Measurements from ENCODE around the gene WDR45B. TPM values are rescaled to one million over a fixed set of nuclear protein-coding genes. Genes with fewer than 3 reads are reported as not detected.
A peak's percentile ranks its signal among the peaks of the same experiment; 100 is the strongest.

WDR45B gene
- total RNA-seq, 1 experiment from 2014 or later: 167 TPM

GRCh38 chr17:82636626-82637598, 11.3 kb downstream of the WDR45B start:
- Histone ChIP-seq H3K36me3 (peaks cover 71% of the 10 kb centered on the region), H3K9me3 (replicated peaks) (no peaks in the 10 kb centered on the region), H3K4me1 (no peaks in the 10 kb centered on the region), H3K4me3 (no peak overlapping the region), H3K27me3 (no peaks in the 10 kb centered on the region), H3K27ac (no peak overlapping the region)
- no peak for DNase-seq

DNA sequence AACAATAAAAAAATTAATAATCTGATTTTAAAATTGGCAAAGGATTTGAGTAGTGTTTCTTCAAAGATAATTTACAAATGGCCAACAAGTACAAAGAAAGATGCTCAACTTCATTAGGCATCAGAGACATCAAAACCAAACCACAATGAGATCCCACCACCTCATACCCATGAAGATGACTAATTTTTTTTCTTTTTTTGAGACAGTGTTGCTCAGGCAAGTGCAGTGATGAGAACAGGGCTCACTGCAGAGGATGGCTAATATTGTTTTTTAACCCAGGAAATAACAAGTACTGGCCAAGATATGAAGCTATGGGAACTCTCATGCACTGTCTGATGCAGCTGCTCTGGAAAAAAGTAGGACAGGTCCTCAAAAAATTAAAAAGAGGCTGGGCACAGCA, 14.9 kb downstream of the WDR45B start:
- H3K27ac ChIP-seq: no peak overlapping the region
- H3K27me3 ChIP-seq: no peaks in the 10 kb centered on the region
- DNase-seq: no peak
- no peaks in the 10 kb centered on the region for H3K9me3 ChIP-seq (replicated peaks)
- H3K36me3 ChIP-seq: peaks cover 65% of the 10 kb centered on the region
- H3K4me3 ChIP-seq: no peak overlapping the region
- H3K4me1 ChIP-seq: no peaks in the 10 kb centered on the region

- Histone ChIP-seq H3K4me3 (no peak overlapping the region), H3K27ac (no peak overlapping the region), H3K36me3 (peaks cover 69% of the 10 kb centered on the region), H3K27me3 (no peaks in the 10 kb centered on the region), H3K4me1 (no peaks in the 10 kb centered on the region), H3K9me3 (replicated peaks) (no peaks in the 10 kb centered on the region)
- DNase-seq: no peak
These were observed 15.8 kb downstream of the WDR45B start for GRCh38 chr17:82632451-82632850.

DNA sequence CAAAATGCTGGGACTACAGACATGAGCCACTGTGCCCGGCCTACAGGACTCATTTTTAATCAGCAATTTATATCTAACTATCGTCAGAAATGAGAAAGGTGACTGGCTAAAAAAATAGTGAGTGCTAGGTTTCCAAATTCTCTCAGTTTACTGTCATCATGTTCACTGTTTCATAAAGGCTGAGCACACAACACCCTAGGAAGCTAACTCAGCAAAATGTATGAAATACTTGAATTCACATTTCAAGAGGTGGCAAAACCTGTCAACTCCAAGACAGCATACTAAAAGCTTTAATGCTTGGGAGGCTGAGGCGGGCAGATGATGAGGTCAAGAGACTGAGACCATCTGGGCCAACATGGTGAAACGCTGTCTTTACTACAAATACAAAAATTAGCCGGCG, 16.7 kb downstream of the WDR45B start:
- H3K4me1 ChIP-seq: no peaks in the 10 kb centered on the region
- peaks cover 70% of the 10 kb centered on the region for H3K36me3 ChIP-seq
- no peak overlapping the region for H3K4me3 ChIP-seq
- no peaks in the 10 kb centered on the region for H3K9me3 ChIP-seq (replicated peaks)
- no peaks in the 10 kb centered on the region for H3K27me3 ChIP-seq
- H3K27ac ChIP-seq: no peak overlapping the region
- DNase-seq: no peak

DNA sequence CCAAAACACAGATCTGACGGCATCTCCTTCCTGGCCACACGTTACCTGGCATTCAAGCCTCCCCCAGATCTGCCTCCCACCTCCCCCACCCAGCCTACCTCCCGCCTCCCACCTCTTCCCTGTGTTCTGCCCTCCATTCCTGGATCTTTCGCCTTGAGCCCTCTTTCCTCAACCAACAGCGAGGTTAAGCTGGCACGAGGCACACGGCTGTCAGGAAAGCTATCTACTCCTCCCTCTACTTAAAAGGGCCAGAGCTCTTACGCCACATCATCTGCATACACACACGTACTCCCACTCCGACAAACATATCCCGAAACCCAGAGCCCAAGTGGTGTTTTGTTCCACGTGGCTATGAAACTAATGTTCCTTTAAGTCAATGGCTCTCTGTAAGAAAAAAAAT, 18.0 kb downstream of the WDR45B start:
- DNase-seq: no peak
- Histone ChIP-seq H3K9me3 (replicated peaks) (no peaks in the 10 kb centered on the region), H3K4me1 (no peaks in the 10 kb centered on the region), H3K27me3 (no peaks in the 10 kb centered on the region), H3K36me3 (peaks cover 72% of the 10 kb centered on the region), H3K27ac (no peak overlapping the region), H3K4me3 (no peak overlapping the region)

- no peaks in the 10 kb centered on the region for H3K4me1 ChIP-seq
- no peaks in the 10 kb centered on the region for H3K27me3 ChIP-seq
- no peak overlapping the region for H3K4me3 ChIP-seq
- H3K36me3 ChIP-seq: peaks cover 76% of the 10 kb centered on the region
- no peaks in the 10 kb centered on the region for H3K9me3 ChIP-seq (replicated peaks)
- DNase-seq: no peak
- H3K27ac ChIP-seq: no peak overlapping the region
These were observed 18.5 kb downstream of the WDR45B start for GRCh38 chr17:82629748-82630147.

DNA sequence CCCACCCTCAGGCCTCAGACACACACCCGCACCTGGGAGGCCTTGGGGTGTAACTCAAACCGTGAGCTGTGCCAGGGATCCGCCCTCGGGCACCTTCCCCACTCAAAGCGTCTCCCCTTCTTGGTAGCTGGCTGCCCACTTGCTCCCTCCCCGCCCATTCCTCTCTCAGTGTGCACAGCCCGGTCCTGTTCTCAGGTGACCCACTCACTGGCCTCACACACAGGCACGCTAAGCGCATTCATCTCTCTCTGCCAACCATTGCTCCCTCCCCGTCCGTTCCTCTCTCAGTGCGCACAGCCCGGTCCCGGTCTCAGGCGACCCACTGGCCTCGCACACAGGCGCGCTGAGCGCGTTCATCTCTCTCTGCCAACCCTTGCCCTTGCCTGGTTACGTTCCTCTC, 20.8 kb downstream of the WDR45B start:
- Histone ChIP-seq H3K9me3 (replicated peaks) (no peaks in the 10 kb centered on the region), H3K4me1 (no peaks in the 10 kb centered on the region), H3K4me3 (no peak overlapping the region), H3K27me3 (no peaks in the 10 kb centered on the region), H3K27ac (no peak overlapping the region), H3K36me3 (peaks cover 83% of the 10 kb centered on the region)
- DNase-seq: no peak

DNA sequence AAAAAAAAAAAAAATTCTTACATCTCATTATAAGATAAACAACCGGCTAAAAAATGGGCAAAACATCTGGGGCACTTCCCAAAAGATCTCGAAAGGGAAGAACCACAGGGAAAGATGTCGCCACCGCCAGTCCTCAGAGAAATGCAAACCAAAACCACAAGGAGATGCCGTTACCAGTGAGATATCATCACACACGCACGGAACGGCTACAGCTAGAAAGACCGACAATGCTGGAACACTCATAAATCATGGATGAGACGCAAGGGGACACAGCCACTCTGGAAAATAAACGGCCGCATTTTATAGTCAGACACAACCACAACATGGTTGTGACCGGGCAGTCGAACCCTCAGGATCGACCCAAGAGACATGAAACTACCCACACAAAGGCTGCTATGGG, 24.5 kb downstream of the WDR45B start:
- no peak overlapping the region for H3K4me3 ChIP-seq
- no peaks in the 10 kb centered on the region for H3K27me3 ChIP-seq
- peaks cover 93% of the 10 kb centered on the region for H3K36me3 ChIP-seq
- no peaks in the 10 kb centered on the region for H3K4me1 ChIP-seq
- H3K27ac ChIP-seq: no peak overlapping the region
- H3K9me3 ChIP-seq (replicated peaks): no peaks in the 10 kb centered on the region
- no peak for DNase-seq

DNA sequence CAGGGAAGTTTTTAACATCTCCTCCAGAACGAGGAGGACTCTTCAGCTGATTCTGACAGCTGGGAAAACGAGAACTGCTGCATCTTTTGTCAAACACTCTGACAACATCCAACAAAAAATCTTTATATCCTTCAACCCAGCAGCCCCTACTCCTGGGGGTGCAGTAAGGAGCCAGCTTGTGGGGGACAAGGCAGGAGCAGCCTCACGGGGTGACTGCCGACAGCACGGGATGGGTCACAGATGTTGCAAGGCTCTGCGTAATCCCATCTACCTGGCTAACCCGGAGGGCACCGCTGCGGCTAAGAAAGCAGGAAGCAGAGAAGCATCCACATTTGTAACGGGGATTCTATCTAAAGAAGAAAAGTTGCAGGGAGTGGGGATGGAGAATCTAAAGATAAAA, 28.6 kb downstream of the WDR45B start:
- H3K9me3 ChIP-seq (replicated peaks): no peaks in the 10 kb centered on the region
- no peak overlapping the region for H3K4me3 ChIP-seq
- H3K36me3 ChIP-seq: peaks cover 92% of the 10 kb centered on the region
- DNase-seq: no peak
- no peak overlapping the region for H3K27ac ChIP-seq
- no peaks in the 10 kb centered on the region for H3K4me1 ChIP-seq
- no peaks in the 10 kb centered on the region for H3K27me3 ChIP-seq

DNA sequence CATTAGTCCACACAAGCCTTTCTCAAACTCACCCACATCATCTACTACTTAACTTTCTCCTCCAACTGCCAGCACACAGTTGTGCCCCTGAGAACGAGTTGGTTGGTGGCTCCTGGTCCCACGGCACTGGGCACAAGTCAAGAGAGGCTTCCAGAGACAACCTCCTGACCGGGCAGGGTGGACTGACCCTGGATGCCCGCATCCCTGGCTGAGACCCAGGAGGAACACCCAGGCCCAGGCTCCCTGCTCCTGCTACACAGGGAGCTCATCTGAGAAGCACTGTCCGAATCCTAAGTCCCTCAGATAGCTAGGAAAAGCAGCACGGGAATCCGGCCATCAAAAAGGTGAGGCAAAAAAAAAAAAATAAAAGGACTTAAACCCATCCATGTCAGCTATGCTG, 29.0 kb downstream of the WDR45B start:
- Histone ChIP-seq H3K4me1 (no peaks in the 10 kb centered on the region), H3K36me3 (peaks cover 90% of the 10 kb centered on the region), H3K4me3 (no peak overlapping the region), H3K27me3 (no peaks in the 10 kb centered on the region), H3K27ac (no peak overlapping the region), H3K9me3 (replicated peaks) (no peaks in the 10 kb centered on the region)
- DNase-seq: no peak

DNA sequence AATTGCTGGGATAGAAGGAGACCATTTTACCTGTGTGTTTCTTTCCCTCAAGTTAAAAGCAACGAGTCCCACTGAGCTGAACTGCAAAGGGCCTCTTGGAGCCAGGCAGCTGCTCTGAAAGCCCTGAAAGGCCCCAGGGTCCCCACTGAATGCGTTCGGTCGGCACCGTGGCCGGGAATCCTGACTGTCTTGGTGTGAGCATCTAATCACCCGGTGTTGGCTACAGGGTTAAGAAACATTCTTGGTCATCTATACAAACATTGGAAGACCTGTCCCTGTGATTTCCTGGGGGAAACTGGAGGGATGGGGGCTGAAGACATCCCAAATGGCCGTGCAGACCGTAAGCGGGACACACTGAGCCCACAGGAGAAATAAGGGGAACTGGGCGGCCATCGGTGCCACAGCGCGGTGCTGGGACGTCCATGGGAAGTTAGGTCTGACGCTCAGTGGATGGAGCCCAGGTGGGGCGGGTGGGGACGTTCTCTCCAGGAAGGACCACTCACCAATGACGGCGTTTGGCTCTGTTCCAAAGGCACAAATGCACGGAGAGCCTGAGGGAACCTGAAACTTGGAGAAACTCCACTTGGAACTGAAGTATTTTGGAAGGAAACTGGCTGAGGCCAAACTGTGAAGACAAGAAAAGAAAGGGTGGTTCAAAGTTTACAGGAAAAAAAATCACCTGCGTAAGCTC, 32.1 kb downstream of the WDR45B start:
- DNase-seq: no peak
- no peaks in the 10 kb centered on the region for H3K9me3 ChIP-seq (replicated peaks)
- no peak overlapping the region for H3K4me3 ChIP-seq
- no peaks in the 10 kb centered on the region for H3K4me1 ChIP-seq
- H3K27me3 ChIP-seq: no peaks in the 10 kb centered on the region
- peaks cover 80% of the 10 kb centered on the region for H3K36me3 ChIP-seq
- no peak overlapping the region for H3K27ac ChIP-seq

DNA sequence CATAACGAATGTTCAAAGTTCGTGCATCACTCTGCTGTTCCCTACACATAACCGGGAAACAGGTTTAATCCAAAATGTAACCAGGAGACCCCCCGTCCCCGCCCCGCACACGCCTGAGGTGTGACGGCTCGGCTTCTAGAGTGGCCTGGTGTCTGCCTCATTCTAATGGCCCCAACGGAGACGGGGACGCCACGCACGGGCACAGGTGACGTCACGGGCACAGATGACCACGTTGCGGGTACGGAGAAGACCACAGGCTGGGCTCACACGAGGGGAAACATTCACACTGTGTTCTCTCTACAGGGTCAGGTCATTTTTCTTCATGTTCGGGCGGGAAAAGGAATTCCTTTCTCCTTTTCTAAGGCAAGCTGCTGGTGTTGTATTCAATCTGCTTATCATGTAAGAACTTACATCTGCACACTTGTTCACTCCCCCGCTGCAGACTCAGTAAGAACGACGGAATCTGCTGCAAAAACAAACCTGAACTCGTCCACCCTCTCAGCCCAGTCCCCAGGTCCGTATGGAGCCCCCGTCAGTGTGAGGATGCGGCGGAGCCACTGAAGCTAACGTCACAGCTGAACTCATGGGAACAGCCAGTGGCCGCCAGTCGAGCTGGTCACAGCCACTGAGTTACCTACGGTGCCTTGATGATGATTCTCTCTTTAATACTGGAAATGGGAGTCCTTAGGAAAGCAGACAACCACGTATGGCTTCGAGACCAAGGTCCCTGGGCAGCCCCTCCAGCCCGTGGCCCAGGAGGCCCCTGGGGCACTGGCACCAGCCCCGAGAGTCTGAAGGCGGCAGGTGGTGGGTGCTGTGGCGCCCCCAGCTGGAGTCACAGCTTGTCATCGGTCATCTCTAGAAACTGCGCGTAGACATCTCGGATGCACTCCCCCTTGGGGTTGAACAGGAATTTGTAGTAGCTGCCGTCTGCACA, 32.9 kb downstream of the WDR45B start:
- no peak overlapping the region for H3K27ac ChIP-seq
- H3K36me3 ChIP-seq: peaks cover 72% of the 10 kb centered on the region
- H3K9me3 ChIP-seq (replicated peaks): no peaks in the 10 kb centered on the region
- peak; percentile 45 to 51 for DNase-seq
- H3K4me1 ChIP-seq: no peaks in the 10 kb centered on the region
- H3K4me3 ChIP-seq: no peak overlapping the region
- no peaks in the 10 kb centered on the region for H3K27me3 ChIP-seq

GRCh38 chr17:82614095-82614631, 34.1 kb downstream of the WDR45B start:
- DNase-seq: no peak
- Histone ChIP-seq H3K4me1 (no peaks in the 10 kb centered on the region), H3K36me3 (peaks cover 68% of the 10 kb centered on the region), H3K27me3 (no peaks in the 10 kb centered on the region), H3K4me3 (no peak overlapping the region), H3K27ac (no peak overlapping the region), H3K9me3 (replicated peaks) (no peaks in the 10 kb centered on the region)

GRCh38 chr17:82613283-82614094, 34.8 kb downstream of the WDR45B start:
- H3K36me3 ChIP-seq: peaks cover 61% of the 10 kb centered on the region
- no peaks in the 10 kb centered on the region for H3K4me1 ChIP-seq
- no peak overlapping the region for H3K4me3 ChIP-seq
- no peak overlapping the region for H3K27ac ChIP-seq
- no peaks in the 10 kb centered on the region for H3K27me3 ChIP-seq
- peak in 1 of 2 experiments; percentile 38 for DNase-seq
- H3K9me3 ChIP-seq (replicated peaks): no peaks in the 10 kb centered on the region

All from SJCRH30 (cell line).